ENCODE data around the gene RASSF7.

RASSF7 gene

GRCh38 chr11:577611-577894 is 16.8 kb downstream of the RASSF7 start:
- Mint-ChIP-seq H3K36me3 (ENCODE audit: low read depth) (peaks cover 25% of the 10 kb centered on the region), H3K27ac (peak overlapping the region; percentile 85), H3K9me3 (no peaks in the 10 kb centered on the region), H3K4me3 (peak overlapping the region; percentile 92), H3K27me3 (peaks cover 12% of the 10 kb centered on the region), H3K4me1 (ENCODE audit: low read depth) (peaks cover 51% of the 10 kb centered on the region)

GRCh38 chr11:578276-579035 is 17.7 kb downstream of the RASSF7 start:
- H3K36me3 Mint-ChIP-seq (ENCODE audit: low read depth) = peaks cover 25% of the 10 kb centered on the region
- no peaks in the 10 kb centered on the region for H3K9me3 Mint-ChIP-seq
- H3K27me3 Mint-ChIP-seq = peaks cover 12% of the 10 kb centered on the region
- no peak overlapping the region for H3K27ac Mint-ChIP-seq
- H3K4me3 Mint-ChIP-seq = peak overlapping the region; percentile 92
- H3K4me1 Mint-ChIP-seq (ENCODE audit: low read depth) = peaks cover 51% of the 10 kb centered on the region

GRCh38 chr11:579830-580601 is 19.2 kb downstream of the RASSF7 start:
- Mint-ChIP-seq H3K36me3 (ENCODE audit: low read depth) (peaks cover 35% of the 10 kb centered on the region), H3K4me1 (ENCODE audit: low read depth) (peaks cover 39% of the 10 kb centered on the region), H3K9me3 (no peaks in the 10 kb centered on the region), H3K27me3 (peaks cover 2% of the 10 kb centered on the region), H3K27ac (no peak overlapping the region), H3K4me3 (peak overlapping the region; percentile 30)

GRCh38 chr11:581342-581741 is 20.6 kb downstream of the RASSF7 start:
- peak overlapping the region; percentile 54 for H3K27ac Mint-ChIP-seq
- H3K9me3 Mint-ChIP-seq = no peaks in the 10 kb centered on the region
- H3K4me1 Mint-ChIP-seq (ENCODE audit: low read depth) = peaks cover 41% of the 10 kb centered on the region
- no peak overlapping the region for H3K4me3 Mint-ChIP-seq
- no peaks in the 10 kb centered on the region for H3K27me3 Mint-ChIP-seq
- peaks cover 38% of the 10 kb centered on the region for H3K36me3 Mint-ChIP-seq (ENCODE audit: low read depth)

- Mint-ChIP-seq H3K27me3 (no peaks in the 10 kb centered on the region), H3K9me3 (no peaks in the 10 kb centered on the region), H3K27ac (no peak overlapping the region), H3K4me1 (ENCODE audit: low read depth) (peaks cover 44% of the 10 kb centered on the region), H3K36me3 (ENCODE audit: low read depth) (peaks cover 41% of the 10 kb centered on the region), H3K4me3 (no peak overlapping the region)
These were observed 21.0 kb downstream of the RASSF7 start for GRCh38 chr11:581752-582151.

GRCh38 chr11:584287-584686 is 23.5 kb downstream of the RASSF7 start:
- Mint-ChIP-seq H3K27me3 (no peaks in the 10 kb centered on the region), H3K27ac (no peak overlapping the region), H3K9me3 (no peaks in the 10 kb centered on the region), H3K36me3 (ENCODE audit: low read depth) (peaks cover 52% of the 10 kb centered on the region), H3K4me3 (no peak overlapping the region), H3K4me1 (ENCODE audit: low read depth) (peaks cover 38% of the 10 kb centered on the region)

- Mint-ChIP-seq H3K4me1 (ENCODE audit: low read depth) (peaks cover 23% of the 10 kb centered on the region), H3K9me3 (no peaks in the 10 kb centered on the region), H3K27ac (peak overlapping the region; percentile 83), H3K4me3 (no peak overlapping the region), H3K36me3 (ENCODE audit: low read depth) (peaks cover 66% of the 10 kb centered on the region), H3K27me3 (no peaks in the 10 kb centered on the region)
These were observed 25.9 kb downstream of the RASSF7 start for GRCh38 chr11:586376-587316.

- peak overlapping the region; percentile 96 for H3K27ac Mint-ChIP-seq
- no peaks in the 10 kb centered on the region for H3K27me3 Mint-ChIP-seq
- H3K4me1 Mint-ChIP-seq (ENCODE audit: low read depth) = peaks cover 23% of the 10 kb centered on the region
- H3K36me3 Mint-ChIP-seq (ENCODE audit: low read depth) = peaks cover 65% of the 10 kb centered on the region
- peak overlapping the region; percentile 72 for H3K4me3 Mint-ChIP-seq
- H3K9me3 Mint-ChIP-seq = no peaks in the 10 kb centered on the region
These were observed 26.8 kb downstream of the RASSF7 start for GRCh38 chr11:587546-587945.

GRCh38 chr11:587978-588380 is 27.2 kb downstream of the RASSF7 start:
- Mint-ChIP-seq H3K36me3 (ENCODE audit: low read depth) (peaks cover 70% of the 10 kb centered on the region), H3K9me3 (no peaks in the 10 kb centered on the region), H3K27me3 (no peaks in the 10 kb centered on the region), H3K27ac (peak overlapping the region; percentile 96), H3K4me3 (peak overlapping the region; percentile 72), H3K4me1 (ENCODE audit: low read depth) (peaks cover 23% of the 10 kb centered on the region)

GRCh38 chr11:589798-590197 is 29.0 kb downstream of the RASSF7 start:
- Mint-ChIP-seq H3K36me3 (ENCODE audit: low read depth) (peaks cover 73% of the 10 kb centered on the region), H3K4me1 (ENCODE audit: low read depth) (peaks cover 23% of the 10 kb centered on the region), H3K4me3 (no peak overlapping the region), H3K27me3 (no peaks in the 10 kb centered on the region), H3K27ac (no peak overlapping the region), H3K9me3 (no peaks in the 10 kb centered on the region)

- Mint-ChIP-seq H3K27ac (no peak overlapping the region), H3K9me3 (no peaks in the 10 kb centered on the region), H3K4me3 (no peak overlapping the region), H3K36me3 (ENCODE audit: low read depth) (peaks cover 82% of the 10 kb centered on the region), H3K4me1 (ENCODE audit: low read depth) (peaks cover 23% of the 10 kb centered on the region), H3K27me3 (no peaks in the 10 kb centered on the region)
These were observed 30.2 kb downstream of the RASSF7 start for GRCh38 chr11:590997-591396.

GRCh38 chr11:592501-592900 is 31.7 kb downstream of the RASSF7 start:
- peaks cover 15% of the 10 kb centered on the region for H3K4me1 Mint-ChIP-seq (ENCODE audit: low read depth)
- no peaks in the 10 kb centered on the region for H3K27me3 Mint-ChIP-seq
- peak overlapping the region; percentile 55 for H3K27ac Mint-ChIP-seq
- peaks cover 85% of the 10 kb centered on the region for H3K36me3 Mint-ChIP-seq (ENCODE audit: low read depth)
- no peaks in the 10 kb centered on the region for H3K9me3 Mint-ChIP-seq
- H3K4me3 Mint-ChIP-seq = no peak overlapping the region

- Mint-ChIP-seq H3K4me3 (no peak overlapping the region), H3K27ac (no peak overlapping the region), H3K9me3 (no peaks in the 10 kb centered on the region), H3K4me1 (ENCODE audit: low read depth) (peaks cover 11% of the 10 kb centered on the region), H3K27me3 (no peaks in the 10 kb centered on the region), H3K36me3 (ENCODE audit: low read depth) (peaks cover 81% of the 10 kb centered on the region)
These were observed 32.1 kb downstream of the RASSF7 start for GRCh38 chr11:592918-593317.

- Mint-ChIP-seq H3K4me3 (no peak overlapping the region), H3K27me3 (no peaks in the 10 kb centered on the region), H3K36me3 (ENCODE audit: low read depth) (peaks cover 77% of the 10 kb centered on the region), H3K4me1 (ENCODE audit: low read depth) (peaks cover 6% of the 10 kb centered on the region), H3K9me3 (no peaks in the 10 kb centered on the region), H3K27ac (no peak overlapping the region)
These were observed 32.6 kb downstream of the RASSF7 start for GRCh38 chr11:593347-593746.

- no peaks in the 10 kb centered on the region for H3K27me3 Mint-ChIP-seq
- H3K9me3 Mint-ChIP-seq = no peaks in the 10 kb centered on the region
- H3K4me3 Mint-ChIP-seq = no peak overlapping the region
- H3K27ac Mint-ChIP-seq = no peak overlapping the region
- peaks cover 6% of the 10 kb centered on the region for H3K4me1 Mint-ChIP-seq (ENCODE audit: low read depth)
- peaks cover 63% of the 10 kb centered on the region for H3K36me3 Mint-ChIP-seq (ENCODE audit: low read depth)
These were observed 34.6 kb downstream of the RASSF7 start for GRCh38 chr11:595400-595799.

All from stimulated activated naive CD8-positive, alpha-beta T cell treated with anti-CD3 and anti-CD28 coated beads, Interleukin-15, Interleukin-2, amounts not matched to agents 100 ng/mL and 50 ng/mL, for 24 hours (primary cell).